ENCODE data around the gene ANKRD12. TPM values are rescaled to one million over a fixed set of nuclear protein-coding genes. Genes with fewer than 3 reads are reported as not detected.

The ANKRD12 gene
- total and polyA plus RNA-seq, 2 of the 4 experiments (the other 2 are of a cell fraction) = 2.6 to 12.9 TPM

DNA sequence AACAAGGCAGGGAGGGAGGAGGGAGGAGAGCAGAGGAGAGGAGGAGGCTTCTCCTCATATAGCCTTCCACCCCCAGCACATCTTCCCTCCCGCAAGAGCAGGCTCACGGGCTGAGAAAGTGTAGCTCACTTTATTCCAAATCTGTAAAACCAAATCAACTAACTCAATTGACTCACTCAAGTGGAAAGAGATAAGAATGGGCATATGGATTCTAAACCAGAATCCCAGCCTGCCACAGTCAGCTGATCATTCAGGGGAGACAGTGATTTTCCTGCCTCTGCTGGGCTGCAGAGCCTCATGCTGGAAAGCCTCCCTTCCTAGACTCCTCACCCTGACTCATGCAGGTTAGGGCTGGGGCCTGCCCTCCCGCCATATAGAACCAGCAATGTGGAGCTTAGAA is 193.8 kb downstream of the ANKRD12 start:
- 0 out of 2 replicates have a peak overlapping the region, but pooled peaks have one; percentile 2 for H4K91ac ChIP-seq (ENCODE audit: insufficient read depth, low read depth, low read length)
- peak overlapping the region; percentile 5; the same call in 1 of the 2 replicates for H2BK120ac ChIP-seq (ENCODE audit: low read depth, low read length)
- 0 out of 2 replicates have a peak, but pooled peaks cover 3% of the 10 kb centered on the region for H4K20me1 ChIP-seq (ENCODE audit: insufficient read depth, low read length)
- H3K36me3 ChIP-seq (ENCODE audit: control insufficient read depth, insufficient read depth, low read length) = peaks cover 1% of the 10 kb centered on the region; the same call in 1 of the 2 replicates
- peak overlapping the region; percentile 67 for H3K14ac ChIP-seq (replicated peaks; ENCODE audit: low read depth, low read length)
- peak overlapping the region; percentile 50; the same call in 1 of the 2 replicates for H3K27ac ChIP-seq (ENCODE audit: insufficient read depth, low read length)
- POLR2A ChIA-PET (ENCODE audit: unreplicated experiment) = no interaction called here
- H3K9me3 ChIP-seq (ENCODE audit: control insufficient read depth, insufficient read depth, low read length) = peaks cover 3% of the 10 kb centered on the region
- in situ Hi-C loops (cut with MboI; ENCODE audit: low sequenced_read_pairs) = loop anchor here (10.0 kb wide), 1 partner anchor 256 kb away; no protein-coding TSS in a partner anchor
- no peaks in the 10 kb centered on the region for H3K27me3 ChIP-seq (ENCODE audit: control insufficient read depth, insufficient read depth, low read length)
- H4K5ac ChIP-seq (ENCODE audit: low read depth, low read length) = 0 out of 2 replicates have a peak overlapping the region, but pooled peaks have one; percentile 7
- H2AK5ac ChIP-seq (ENCODE audit: low read depth, low read length) = peak overlapping the region; percentile 79; the same call in 1 of the 2 replicates
- H4K8ac ChIP-seq (ENCODE audit: low read depth in 2 of 2, low read length in 2 of 2) = peak overlapping the region in 1 of 2 experiments; percentile 53; a peak in 1 of 4 replicates
- H2BK15ac ChIP-seq (ENCODE audit: low read depth, low read length) = peak overlapping the region; percentile 35; the same call in 1 of the 3 replicates
- H2BK20ac ChIP-seq (ENCODE audit: low read depth, low read length) = peak overlapping the region; percentile 24; the same call in 1 of the 2 replicates
- no peak overlapping the region for H3K56ac ChIP-seq (ENCODE audit: extremely low read depth, insufficient read depth, low read length)
- H3K23ac ChIP-seq (ENCODE audit: low read depth, low read length) = 0 out of 2 replicates have a peak overlapping the region, but pooled peaks have one; percentile 9
- WGBS, 2 experiments (ENCODE audit: extremely low coverage in 2 of 2, insufficient read length in 1 of 2) = no CpG with 5 or more reads among the region's 3 CpGs
- H3K4me3 ChIP-seq (ENCODE audit: insufficient read depth, low read depth, low read length) = no peak overlapping the region
- H3K4ac ChIP-seq (ENCODE audit: low read depth, low read length) = peak overlapping the region; percentile 31; the same call in 1 of the 2 replicates
- no peak overlapping the region for H3K18ac ChIP-seq (ENCODE audit: low read depth, low read length)
- H3K9ac ChIP-seq (ENCODE audit: low read depth, low read length) = no peak overlapping the region
- H3K4me1 ChIP-seq (ENCODE audit: control insufficient read depth, insufficient read depth, low read length) = peaks cover 3% of the 10 kb centered on the region; the same call in 1 of the 2 replicates
- ATAC-seq (ENCODE audit: low read depth) = no peak
- dilution Hi-C loops (cut with HindIII; ENCODE audit: low sequenced_read_pairs, unreplicated experiment) = no loop called here
- no TSS peak for BruUV-seq (replicated peaks)
- H3K4me2 ChIP-seq (ENCODE audit: low read depth, low read length) = no peak overlapping the region
- no peak overlapping the region for H2AK9ac ChIP-seq (replicated peaks; ENCODE audit: low read depth, low read length, poor library complexity)
- no peaks in the 10 kb centered on the region; the same call in 1 of the 2 replicates for H3K9me1 ChIP-seq (ENCODE audit: insufficient read depth, low read length)
- H2AFZ ChIP-seq (replicated peaks; ENCODE audit: low read length, poor library complexity) = no peak overlapping the region
- peaks cover 3 to 29% of the 10 kb centered on the region in 2 experiments; a peak in 3 of 4 replicates for H3K79me1 ChIP-seq (ENCODE audit: low read depth in 1 of 2, low read length in 2 of 2)
- H2BK5ac ChIP-seq (ENCODE audit: low read depth, low read length, poor library complexity, severe bottlenecking) = no peak overlapping the region
- intact Hi-C loops (cut with micrococcal nuclease) = loop anchor here (5.0 kb wide), 1 partner anchor 38 kb away; no protein-coding TSS in a partner anchor
- no peak for DNase-seq
- CTCF ChIA-PET = no interaction called here
- no peak for TF ChIP-seq USF2 (IDR thresholded peaks at IDR 0.05; ENCODE audit: low read depth, low read length)
- no peak for TF ChIP-seq CEBPB (IDR thresholded peaks at IDR 0.05; ENCODE audit: low read depth, low read length)
- no peak for TF ChIP-seq MXI1 (IDR thresholded peaks at IDR 0.05; ENCODE audit: borderline replicate concordance, low read depth, low read length)
- TF ChIP-seq BHLHE40 (IDR thresholded peaks at IDR 0.05; ENCODE audit: low read depth, low read length) = no peak
- TF ChIP-seq RFX5 (IDR thresholded peaks at IDR 0.05; ENCODE audit: low read depth, low read length) = no peak
- TF ChIP-seq MAZ (IDR thresholded peaks at IDR 0.05; ENCODE audit: borderline replicate concordance, low read depth, low read length) = no peak
- no peak for TF ChIP-seq CHD1 (IDR thresholded peaks at IDR 0.05; ENCODE audit: low read depth, low read length)
- TF ChIP-seq RAD21 (IDR thresholded peaks at IDR 0.05; ENCODE audit: low read length) = no peak
- no peak for TF ChIP-seq CTCF (conservative IDR thresholded peaks at IDR 0.05; ENCODE audit: low read depth, low read length)
- no peak for TF ChIP-seq NFE2L2 (IDR thresholded peaks at IDR 0.05; ENCODE audit: low read depth, low read length)
- no peak for TF ChIP-seq SMC3 (IDR thresholded peaks at IDR 0.05; ENCODE audit: low read depth, low read length)
- TF ChIP-seq RCOR1 (IDR thresholded peaks at IDR 0.05; ENCODE audit: insufficient replicate concordance, low read length) = no peak
- no peak for TF ChIP-seq FOS (IDR thresholded peaks at IDR 0.05; ENCODE audit: low read depth, low read length)
- TF ChIP-seq POLR2A (IDR thresholded peaks at IDR 0.05; ENCODE audit: low read depth, low read length) = no peak
- TF ChIP-seq, protein P1, sequence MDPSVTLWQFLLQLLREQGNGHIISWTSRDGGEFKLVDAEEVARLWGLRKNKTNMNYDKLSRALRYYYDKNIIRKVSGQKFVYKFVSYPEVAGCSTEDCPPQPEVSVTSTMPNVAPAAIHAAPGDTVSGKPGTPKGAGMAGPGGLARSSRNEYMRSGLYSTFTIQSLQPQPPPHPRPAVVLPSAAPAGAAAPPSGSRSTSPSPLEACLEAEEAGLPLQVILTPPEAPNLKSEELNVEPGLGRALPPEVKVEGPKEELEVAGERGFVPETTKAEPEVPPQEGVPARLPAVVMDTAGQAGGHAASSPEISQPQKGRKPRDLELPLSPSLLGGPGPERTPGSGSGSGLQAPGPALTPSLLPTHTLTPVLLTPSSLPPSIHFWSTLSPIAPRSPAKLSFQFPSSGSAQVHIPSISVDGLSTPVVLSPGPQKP (IDR thresholded peaks at IDR 0.05; ENCODE audit: borderline replicate concordance, low read depth, low read length) = no peak
